Brain pericyte (primary cell): ENCODE data around the gene ILK.

Experiments used
- DNase-seq: peaks from one replicate; pipeline ENCODE4 v3.0.0-alpha.2; 2012; ENCODE audit warnings: low read depth, low spot score

ILK gene

GRCh38 chr11:6656936-6657335, 53.4 kb downstream of the ILK start:
- DNase-seq = no peak

GRCh38 chr11:6657346-6657745, 53.8 kb downstream of the ILK start:
- no peak for DNase-seq

- no peak for DNase-seq
Measured at GRCh38 chr11:6658647-6659046, 55.1 kb downstream of the ILK start.
